HFF-Myc (cell line): ENCODE measurements around the gene SPTBN4.

ENCODE experiments used
- DNase-seq: peaks from one replicate; pipeline ENCODE4 v3.0.0-alpha.2; 2011; ENCODE audit warnings: low read depth; ENCODE audit errors: extremely low read depth
- H3K4me3 ChIP-seq: replicated peaks from 2 replicates; pipeline ENCODE4 v1.5.1; 2011; ENCODE audit warnings: low read depth, mild to moderate bottlenecking, control low read depth, low read length
- CTCF ChIP-seq: IDR thresholded peaks from 2 replicates; pipeline ENCODE4 v1.5.1; 2012; ENCODE audit warnings: mild to moderate bottlenecking, low read depth, low read length, control low read depth; ENCODE audit errors: missing control alignments

The SPTBN4 gene

GRCh38 chr19:40607311-40608239 is 140.8 kb downstream of the SPTBN4 start:
- DNase-seq: no peak
- TF ChIP-seq CTCF: no peak
- no peak overlapping the region for H3K4me3 ChIP-seq

GRCh38 chr19:40608240-40608621 is 141.4 kb downstream of the SPTBN4 start:
- DNase-seq: no peak
- no peak overlapping the region for H3K4me3 ChIP-seq
- TF ChIP-seq CTCF: no peak

- H3K4me3 ChIP-seq: no peak overlapping the region
- no peak for DNase-seq
- TF ChIP-seq CTCF: no peak
These were observed 142.2 kb downstream of the SPTBN4 start for GRCh38 chr19:40608957-40609356.

GRCh38 chr19:40609561-40610395 is 143.0 kb downstream of the SPTBN4 start:
- peak overlapping the region; percentile 28 for H3K4me3 ChIP-seq
- TF ChIP-seq CTCF: no peak
- no peak for DNase-seq

GRCh38 chr19:40610396-40611064 is 143.7 kb downstream of the SPTBN4 start:
- peak overlapping the region; percentile 25; the same call in 1 of the 2 replicates for H3K4me3 ChIP-seq
- TF ChIP-seq CTCF: no peak
- DNase-seq: no peak

- TF ChIP-seq CTCF: no peak
- no peak overlapping the region for H3K4me3 ChIP-seq
- DNase-seq: no peak
These were observed 144.3 kb downstream of the SPTBN4 start for GRCh38 chr19:40611096-40611495.
